NCI-H2171 (cell line): ENCODE data around the gene SLC35D2.
"Not testable (repeated sequence)": the region's sequence is repeated elsewhere in the genome, so short reads cannot be mapped to it uniquely, and the experiment has no call there.

Source experiments
- DNase-seq: peaks from one replicate; lab custom pipeline; 2025; lab: John Stamatoyannopoulos, UW

The SLC35D2 gene

DNA sequence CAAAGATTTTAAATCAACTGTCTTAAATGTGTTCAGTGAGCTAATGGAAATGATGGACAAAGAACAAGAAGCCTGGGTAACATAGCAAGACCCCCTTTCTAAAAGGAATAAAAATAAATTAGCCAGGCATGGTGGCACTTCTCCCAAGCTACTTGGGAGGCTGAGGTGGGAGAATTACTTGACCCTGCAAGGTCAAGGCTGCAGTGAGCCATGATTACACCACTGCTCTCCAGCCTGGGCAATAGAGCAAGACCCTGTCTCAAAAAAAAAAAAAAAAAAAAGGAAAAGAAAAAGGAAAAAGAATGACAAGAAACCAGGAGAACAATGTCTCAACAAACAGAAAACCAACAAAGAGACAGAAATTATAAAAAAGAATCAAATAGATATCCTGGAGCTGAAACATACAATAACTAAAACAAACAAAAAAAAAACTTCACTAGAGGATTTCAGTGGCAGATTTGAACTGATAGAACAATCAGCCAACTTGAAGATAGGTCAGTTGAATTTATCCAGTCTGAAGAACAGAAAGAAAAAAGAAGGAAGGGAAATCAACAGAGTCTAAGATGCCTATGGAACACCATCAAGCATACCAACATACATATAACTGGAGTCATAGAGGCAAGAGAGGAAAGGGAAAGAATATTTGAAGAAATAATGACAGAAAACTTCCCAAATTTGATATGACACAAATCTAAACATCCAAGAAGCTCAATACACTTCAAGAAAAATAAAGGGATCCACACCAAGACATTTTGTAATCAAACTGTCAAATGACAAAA lies 16.8 kb upstream of the SLC35D2 start:
- no peak for DNase-seq

- no peak for DNase-seq
These were observed 15.8 kb upstream of the SLC35D2 start for GRCh38 chr9:96399325-96399633.

DNA sequence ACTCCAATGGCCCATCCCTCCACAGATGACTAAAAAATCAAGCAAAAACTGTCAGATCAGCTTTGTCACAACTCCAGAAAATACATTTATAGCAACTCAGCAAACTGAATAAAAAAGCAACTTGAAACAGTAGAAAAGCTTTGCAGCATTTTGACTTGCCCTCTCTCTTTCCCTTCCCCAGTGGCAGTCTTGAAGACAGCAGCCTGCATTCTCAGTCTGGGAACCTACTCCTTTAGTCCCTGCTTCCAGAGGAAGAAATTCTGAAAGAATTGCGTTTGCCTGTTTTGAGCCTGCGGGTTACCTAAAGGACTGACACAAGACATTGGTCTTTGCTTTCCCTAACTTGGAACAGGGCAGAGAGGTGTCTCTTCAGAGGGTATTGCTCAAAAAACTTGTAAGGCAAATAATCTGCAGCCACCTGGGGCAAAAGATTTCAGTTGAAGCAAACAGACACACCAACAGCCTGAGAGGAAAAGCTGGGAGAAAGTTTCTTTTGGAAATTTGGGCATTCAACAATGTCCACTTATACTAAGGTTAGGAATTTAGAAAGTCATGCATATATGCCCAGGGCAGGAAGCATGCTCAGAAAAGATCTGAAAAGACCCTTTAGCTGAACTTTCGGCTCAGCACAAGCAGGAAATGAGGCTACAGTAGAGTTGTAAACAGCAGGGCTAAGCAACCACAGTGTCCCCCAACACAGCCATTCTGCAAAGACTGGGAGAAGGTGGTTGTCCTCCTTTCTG lies 15.2 kb upstream of the SLC35D2 start:
- DNase-seq = no peak

GRCh38 chr9:96395964-96396363 lies 12.5 kb upstream of the SLC35D2 start:
- DNase-seq = no peak

GRCh38 chr9:96394832-96395496 lies 11.5 kb upstream of the SLC35D2 start:
- no peak for DNase-seq

DNA sequence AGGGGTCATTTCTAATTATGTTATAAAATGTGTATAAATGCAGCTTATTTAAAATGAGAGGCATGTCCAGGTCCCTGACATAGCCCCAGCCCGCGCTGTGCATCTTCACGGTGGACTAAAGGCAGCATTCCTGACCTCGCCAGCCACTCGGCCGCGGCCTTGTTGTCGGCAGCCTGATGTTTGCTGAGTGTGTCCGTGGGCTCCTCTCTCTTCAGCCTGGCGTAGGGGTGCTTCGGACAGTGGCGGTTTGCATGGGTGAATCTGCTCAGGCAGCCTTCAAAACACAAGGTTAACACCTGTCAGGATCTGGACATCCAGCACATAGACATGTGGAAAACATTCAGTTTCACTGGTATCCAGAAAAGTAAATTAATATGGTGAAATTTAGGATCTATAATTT lies 8.8 kb upstream of the SLC35D2 start:
- no peak for DNase-seq

GRCh38 chr9:96391021-96391765 lies 7.7 kb upstream of the SLC35D2 start:
- DNase-seq = no peak

GRCh38 chr9:96388144-96388543 lies 4.6 kb upstream of the SLC35D2 start:
- no peak for DNase-seq

DNA sequence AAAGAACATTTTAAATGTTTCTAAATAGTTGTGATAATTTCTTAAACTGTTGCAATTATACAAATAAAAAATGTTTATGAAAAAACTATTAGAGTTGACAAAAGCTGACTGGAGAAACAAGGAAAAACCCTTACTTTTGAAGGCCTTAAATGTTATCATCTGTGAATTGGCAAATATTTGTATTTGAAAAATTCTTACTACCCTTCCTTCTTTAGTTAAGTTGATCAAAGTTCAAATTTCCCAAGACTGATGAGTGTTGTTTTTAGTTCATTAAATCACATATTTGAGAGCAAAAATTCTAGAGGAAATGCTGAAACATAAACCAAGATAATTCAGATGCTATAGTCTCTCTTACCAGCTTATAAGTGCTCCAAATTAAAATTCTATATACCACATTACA lies 2.6 kb upstream of the SLC35D2 start:
- DNase-seq = no peak

- no peak for DNase-seq
These were observed 709 bp downstream of the SLC35D2 start for GRCh38 chr9:96382839-96383164.

DNA sequence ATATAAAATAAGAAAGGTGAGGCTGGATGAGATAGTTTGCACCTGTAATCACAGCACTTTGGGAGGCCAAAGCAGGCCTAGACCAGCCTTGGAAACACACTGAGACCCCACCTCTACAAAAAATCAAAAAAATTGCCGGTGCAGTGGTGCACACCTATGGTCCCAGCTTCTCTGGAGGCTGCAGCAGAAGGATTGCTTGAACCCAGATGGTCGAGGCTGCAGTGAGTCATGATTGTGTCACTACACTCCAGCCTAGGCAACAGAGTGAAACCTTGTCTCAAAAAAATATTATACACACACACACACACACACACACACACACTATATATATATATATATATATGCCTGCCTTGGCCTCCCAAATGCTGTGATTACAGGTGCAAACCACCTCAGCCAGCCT lies 1.3 kb downstream of the SLC35D2 start:
- no peak for DNase-seq

- DNase-seq = no peak
These were observed 1.8 kb downstream of the SLC35D2 start for GRCh38 chr9:96381696-96382095.

DNA sequence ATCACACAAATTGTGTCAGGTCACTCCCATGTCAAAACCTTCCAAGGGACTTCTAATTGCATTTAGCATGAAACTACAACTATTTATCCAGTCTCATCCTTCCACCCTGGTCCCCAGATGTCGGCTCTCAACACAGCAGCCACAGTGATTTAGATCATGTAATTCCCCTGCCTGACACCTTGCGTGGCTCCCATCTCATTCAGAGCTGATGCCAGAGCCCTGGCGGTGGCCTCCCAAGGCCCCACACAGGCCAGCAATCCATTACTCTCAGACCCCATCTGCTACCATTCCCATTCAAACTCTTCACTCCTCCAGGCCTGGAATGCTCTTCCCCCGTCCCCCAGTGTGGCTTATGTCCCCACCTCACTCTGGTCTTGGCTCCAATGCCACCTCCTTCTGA lies 2.4 kb downstream of the SLC35D2 start:
- no peak for DNase-seq

DNA sequence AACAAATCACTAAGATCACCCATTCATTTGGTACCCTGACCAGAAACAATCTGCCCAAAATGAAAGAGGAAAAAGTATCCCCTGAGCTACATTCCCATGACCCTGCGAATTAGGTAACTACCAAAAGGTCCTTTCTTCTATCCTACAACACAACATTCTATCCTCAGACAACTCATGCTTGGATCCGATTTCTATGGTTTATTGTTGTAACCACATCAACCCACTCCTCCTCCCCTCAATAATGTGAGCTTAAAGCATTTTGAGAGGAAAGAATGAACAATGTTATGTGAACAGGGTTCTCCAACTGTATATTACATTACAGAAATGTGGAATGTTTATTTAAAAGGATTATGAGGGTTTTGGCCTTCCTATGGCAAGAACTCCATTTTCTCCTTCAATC lies 4.0 kb downstream of the SLC35D2 start:
- no peak for DNase-seq

- no peak for DNase-seq
These were observed 5.3 kb downstream of the SLC35D2 start for GRCh38 chr9:96378187-96378586.

- DNase-seq = no peak
These were observed 6.3 kb downstream of the SLC35D2 start for GRCh38 chr9:96376891-96377874.

GRCh38 chr9:96375507-96375906 lies 8.0 kb downstream of the SLC35D2 start:
- DNase-seq = not testable (repeated sequence)

GRCh38 chr9:96367943-96368342 lies 15.6 kb downstream of the SLC35D2 start:
- DNase-seq = no peak

- DNase-seq = no peak
These were observed 20.1 kb downstream of the SLC35D2 start for GRCh38 chr9:96363175-96363967.

DNA sequence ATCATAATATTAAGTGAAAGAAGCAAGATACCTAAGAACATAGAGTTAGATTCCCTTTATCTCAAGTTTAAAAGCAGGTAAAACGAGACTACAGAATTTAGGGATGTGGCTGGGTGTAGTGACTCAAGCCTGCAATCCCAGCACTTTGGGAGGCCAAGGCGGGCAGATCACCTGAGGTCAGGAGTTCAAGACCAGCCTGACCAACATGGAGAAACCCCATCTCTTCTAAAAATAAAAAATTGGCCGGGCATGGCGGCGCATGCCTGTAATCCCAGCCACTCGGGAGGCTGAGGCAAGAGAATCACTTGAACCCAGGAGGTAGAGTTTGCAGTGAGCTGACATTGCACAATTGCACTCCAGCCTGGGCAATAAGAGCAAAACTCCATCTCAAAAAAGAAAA lies 21.4 kb downstream of the SLC35D2 start:
- not testable (repeated sequence) for DNase-seq

- DNase-seq = no peak
These were observed 21.8 kb downstream of the SLC35D2 start for GRCh38 chr9:96361668-96362067.
